IPS DF 4.7 (cell line): ENCODE results near the gene TASOR.
"Not testable (repeated sequence)": the region's sequence is repeated elsewhere in the genome, so short reads cannot be mapped to it uniquely, and the experiment has no call there.

Experiments used
- DNase-seq: peaks from one replicate; pipeline ENCODE4 v3.0.0-alpha.2; 2013; ENCODE audit warnings: low spot score; ENCODE audit errors: extremely low read depth

TASOR gene, protein sequence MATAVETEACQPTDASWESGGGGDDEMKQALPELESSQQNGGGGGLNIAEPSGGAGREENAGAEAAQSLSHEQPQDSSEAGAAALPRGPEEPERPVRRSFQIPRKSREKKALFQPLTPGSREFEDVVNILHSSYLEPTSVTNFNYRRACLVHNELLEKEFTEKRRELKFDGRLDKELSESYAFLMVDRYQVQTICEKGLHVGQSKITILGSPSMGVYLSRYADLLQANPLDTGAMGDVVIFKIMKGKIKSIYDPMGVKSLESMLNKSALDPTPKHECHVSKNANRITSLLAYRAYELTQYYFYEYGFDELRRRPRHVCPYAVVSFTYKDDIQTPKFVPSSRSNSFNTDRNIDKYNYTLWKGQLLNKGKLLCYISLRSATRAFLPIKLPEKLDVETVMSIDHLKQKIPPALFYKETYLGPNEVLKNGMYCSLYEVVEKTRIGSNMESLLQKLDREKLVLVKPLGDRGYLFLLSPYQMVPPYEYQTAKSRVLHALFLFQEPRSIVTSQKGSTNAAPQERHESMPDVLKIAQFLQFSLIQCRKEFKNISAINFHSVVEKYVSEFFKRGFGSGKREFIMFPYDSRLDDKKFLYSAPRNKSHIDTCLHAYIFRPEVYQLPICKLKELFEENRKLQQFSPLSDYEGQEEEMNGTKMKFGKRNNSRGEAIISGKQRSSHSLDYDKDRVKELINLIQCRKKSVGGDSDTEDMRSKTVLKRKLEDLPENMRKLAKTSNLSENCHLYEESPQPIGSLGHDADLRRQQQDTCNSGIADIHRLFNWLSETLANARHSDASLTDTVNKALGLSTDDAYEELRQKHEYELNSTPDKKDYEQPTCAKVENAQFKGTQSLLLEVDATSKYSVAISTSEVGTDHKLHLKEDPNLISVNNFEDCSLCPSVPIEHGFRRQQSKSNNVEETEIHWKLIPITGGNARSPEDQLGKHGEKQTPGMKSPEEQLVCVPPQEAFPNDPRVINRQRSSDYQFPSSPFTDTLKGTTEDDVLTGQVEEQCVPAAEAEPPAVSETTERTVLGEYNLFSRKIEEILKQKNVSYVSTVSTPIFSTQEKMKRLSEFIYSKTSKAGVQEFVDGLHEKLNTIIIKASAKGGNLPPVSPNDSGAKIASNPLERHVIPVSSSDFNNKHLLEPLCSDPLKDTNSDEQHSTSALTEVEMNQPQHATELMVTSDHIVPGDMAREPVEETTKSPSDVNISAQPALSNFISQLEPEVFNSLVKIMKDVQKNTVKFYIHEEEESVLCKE (N-terminal part only)

GRCh38 chr3:56683122-56683817 is at the start of gene TASOR:
TASOR (minus strand) TSS chr3:56683265; CDS start chr3:56683006, 259 bp downstream.
- DNase-seq: no peak

DNA sequence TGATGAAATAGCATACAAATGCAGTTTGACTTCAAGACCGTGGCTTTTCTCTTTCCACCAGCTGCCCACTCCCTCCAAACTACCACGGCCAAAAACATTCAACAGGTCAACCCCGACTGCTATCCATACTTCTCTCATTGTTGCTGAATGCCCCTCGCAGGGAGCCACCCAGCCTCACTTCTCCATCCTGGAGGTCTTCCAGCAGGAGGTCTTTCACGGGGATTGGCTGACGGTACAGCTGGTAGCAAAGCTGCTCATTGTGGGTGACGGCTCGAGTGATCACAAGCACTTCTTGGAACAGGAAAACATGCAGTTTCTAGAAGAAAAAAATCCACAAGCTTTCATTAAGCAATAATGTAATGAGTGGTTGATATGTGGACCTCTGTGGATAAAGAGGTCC is 49.0 kb upstream of the TASOR start:
- DNase-seq: no peak

GRCh38 chr3:56725175-56725574 is 42.1 kb upstream of the TASOR start:
- DNase-seq: no peak

- DNase-seq: no peak
Measured at GRCh38 chr3:56724676-56725075, 41.6 kb upstream of the TASOR start.

DNA sequence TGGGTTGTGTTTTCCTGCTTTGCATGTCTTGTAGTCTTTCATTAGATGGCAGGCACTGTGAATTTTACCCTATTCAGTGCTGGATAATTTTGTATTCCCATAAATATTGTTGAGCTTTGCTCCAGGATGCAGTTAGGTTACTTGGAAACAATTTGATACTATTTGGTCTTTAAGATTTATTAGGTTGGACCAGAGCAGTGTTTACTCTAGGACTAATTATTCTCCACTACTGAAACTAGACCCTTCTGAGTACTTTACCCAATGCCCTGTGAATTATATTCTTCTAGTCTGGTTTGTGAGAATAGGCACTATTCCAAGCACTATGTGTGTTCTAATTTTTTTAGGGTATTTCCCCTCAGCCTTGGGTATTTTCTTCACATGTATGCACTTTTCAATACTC is 37.8 kb upstream of the TASOR start:
- no peak for DNase-seq

DNA sequence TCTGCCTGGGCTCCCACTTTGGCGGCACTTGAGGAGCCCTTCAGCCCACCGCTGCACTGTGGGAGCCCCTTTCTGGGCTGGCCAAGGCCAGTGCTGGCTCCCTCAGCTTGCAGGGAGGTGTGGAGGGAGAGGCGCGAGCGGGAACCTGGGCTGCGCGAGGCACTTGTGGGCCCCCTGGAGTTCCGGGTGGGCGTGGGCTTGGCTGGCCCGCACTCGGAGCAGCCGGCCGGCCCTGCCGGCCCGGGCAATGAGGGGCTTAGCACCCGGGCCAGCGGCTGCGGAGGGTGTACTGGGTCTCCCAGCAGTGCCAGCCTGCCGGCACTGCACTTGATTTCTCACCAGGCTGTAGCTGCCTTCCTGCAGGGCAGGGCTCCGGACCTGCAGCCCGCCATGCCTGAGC is 35.7 kb upstream of the TASOR start:
- not testable (repeated sequence) for DNase-seq

- DNase-seq: no peak
Measured at GRCh38 chr3:56711344-56711743, 28.3 kb upstream of the TASOR start.

DNA sequence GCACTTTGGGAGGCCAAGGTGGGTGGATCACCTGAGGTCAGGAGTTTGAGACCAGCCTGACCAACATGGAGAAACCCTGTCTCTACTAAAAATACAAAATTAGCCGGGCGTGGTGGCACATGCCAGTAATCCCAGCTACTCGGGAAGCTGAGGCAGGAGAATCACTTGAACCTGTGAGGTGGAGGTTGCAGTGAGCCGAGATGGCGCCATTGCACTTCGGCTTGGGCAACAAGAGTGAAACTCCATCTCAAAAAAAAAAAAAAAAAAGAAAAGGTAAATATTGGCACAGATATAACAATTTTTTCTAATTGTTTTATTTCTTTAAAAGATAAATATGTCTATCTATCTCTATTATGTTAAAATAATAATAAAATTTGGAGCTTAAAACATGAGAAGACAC is 24.3 kb upstream of the TASOR start:
- not testable (repeated sequence) for DNase-seq

DNA sequence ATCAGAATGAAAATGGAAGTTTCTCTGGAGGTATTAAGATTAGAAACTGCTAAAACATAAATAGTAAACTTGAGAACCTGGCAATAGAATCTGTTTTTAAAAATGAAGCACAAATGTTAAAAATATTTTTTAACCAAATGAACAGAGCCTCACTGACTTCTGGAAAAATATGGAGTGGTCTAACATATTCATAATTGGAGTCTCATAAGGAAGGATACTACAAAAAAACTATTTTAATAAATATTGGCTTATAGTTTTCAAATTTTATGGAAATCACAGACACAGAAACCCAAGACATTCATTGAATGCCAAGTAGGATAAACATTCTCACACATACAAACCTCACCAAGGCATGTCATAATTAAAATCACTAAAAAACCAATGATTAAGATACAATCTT is 23.6 kb upstream of the TASOR start:
- no peak for DNase-seq

DNA sequence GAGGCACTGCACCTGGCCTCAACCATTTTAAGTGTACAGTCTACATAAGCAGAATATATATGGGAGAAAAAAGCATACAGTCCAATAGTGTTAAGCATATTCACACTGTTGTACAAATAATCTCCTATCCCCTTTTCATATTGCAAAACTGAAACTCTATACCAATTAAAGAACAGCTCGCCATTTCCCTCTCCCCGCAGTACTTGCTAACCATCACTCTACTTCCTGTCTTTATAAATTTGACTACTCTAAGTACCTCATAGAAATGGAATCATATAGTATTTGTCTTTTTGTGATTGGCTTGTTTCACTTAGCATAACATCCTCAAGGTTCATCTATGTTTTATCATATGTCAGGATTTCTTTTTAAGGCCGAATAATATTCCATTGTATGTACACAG is 21.6 kb upstream of the TASOR start:
- no peak for DNase-seq

DNA sequence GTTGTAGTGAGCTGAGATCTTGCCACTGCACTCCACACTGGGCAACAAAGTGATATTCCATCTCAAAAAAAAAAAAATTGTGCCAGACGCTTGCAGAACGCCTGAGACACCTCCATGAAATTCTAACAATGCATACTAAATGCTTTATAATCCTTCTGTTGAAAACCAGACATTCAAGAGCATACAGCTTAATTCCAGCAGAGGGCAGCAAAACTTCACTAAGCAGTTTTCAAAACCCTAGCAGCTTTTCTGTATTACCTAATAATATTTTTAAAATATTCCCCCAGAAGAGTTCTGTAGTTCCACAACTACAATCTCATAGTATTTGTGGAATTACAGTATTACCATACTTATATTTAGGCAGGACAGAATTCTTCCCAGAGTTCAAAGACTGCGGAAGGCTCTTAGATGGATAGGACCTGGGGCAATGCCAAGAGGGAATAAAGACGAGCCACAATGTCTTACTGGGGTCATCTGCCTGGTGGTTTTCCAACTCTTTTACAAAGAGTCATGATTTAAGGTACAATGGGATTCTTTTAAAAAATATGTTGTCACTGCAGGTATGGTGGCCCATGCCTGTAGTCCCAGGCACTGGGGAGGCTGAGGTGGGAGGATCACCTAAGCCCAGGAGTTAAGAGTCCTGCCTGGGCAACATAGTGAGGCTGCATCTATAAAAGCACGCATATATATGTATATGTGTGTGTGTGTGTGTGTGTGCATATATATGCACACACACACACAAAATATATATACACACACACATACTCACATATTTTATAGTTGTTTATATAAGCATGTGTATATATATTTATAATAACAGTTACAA is 19.6 kb upstream of the TASOR start:
- no peak for DNase-seq

GRCh38 chr3:56700151-56700550 is 17.1 kb upstream of the TASOR start:
- DNase-seq: no peak

- no peak for DNase-seq
Measured at GRCh38 chr3:56694867-56695683, 12.0 kb upstream of the TASOR start.

GRCh38 chr3:56693750-56694149 is 10.7 kb upstream of the TASOR start:
- no peak for DNase-seq

GRCh38 chr3:56692520-56693433 is 9.7 kb upstream of the TASOR start:
- DNase-seq: not testable (repeated sequence)

- DNase-seq: not testable (repeated sequence)
Measured at GRCh38 chr3:56692001-56692365, 8.9 kb upstream of the TASOR start.

- no peak for DNase-seq
Measured at GRCh38 chr3:56691165-56692000, 8.3 kb upstream of the TASOR start.
